GM10266 (cell line): ENCODE data around the gene RGS3.

ENCODE experiments used
- DNase-seq: peaks from one replicate; pipeline ENCODE4 v3.0.0; 2012; ENCODE audit errors: extremely low spot score
- CTCF ChIP-seq: IDR thresholded peaks from 2 replicates; pipeline ENCODE4 v1.5.1; 2012; ENCODE audit warnings: mild to moderate bottlenecking, low read depth; ENCODE audit not compliant: control insufficient read depth, insufficient read depth; ENCODE audit errors: missing control alignments

RGS3 gene

GRCh38 chr9:113640418-113640817 is 176.9 kb downstream of the RGS3 start:
- no peak for TF ChIP-seq CTCF
- no peak for DNase-seq

GRCh38 chr9:113641100-113641885 is 177.8 kb downstream of the RGS3 start:
- DNase-seq, result no peak
- TF ChIP-seq CTCF, result no peak

- no peak for TF ChIP-seq CTCF
- no peak for DNase-seq
Observed at GRCh38 chr9:113644321-113644720, 180.8 kb downstream of the RGS3 start.

GRCh38 chr9:113645227-113645977 is 181.9 kb downstream of the RGS3 start:
- no peak for TF ChIP-seq CTCF
- DNase-seq, result no peak

- no peak for DNase-seq
- TF ChIP-seq CTCF, result no peak
Observed at GRCh38 chr9:113645978-113646253, 182.4 kb downstream of the RGS3 start.

GRCh38 chr9:113646491-113646890 is 183.0 kb downstream of the RGS3 start:
- TF ChIP-seq CTCF, result no peak

More at GRCh38 chr9:113646491-113646890, 183.0 kb downstream of the RGS3 start:
- DNase-seq, result no peak
